Right lung (tissue), 5 donors: ENCODE data around the gene PCDHGB1. TPM values are rescaled to one million over a fixed set of nuclear protein-coding genes. Genes with fewer than 3 reads are reported as not detected.
"Not testable (repeated sequence)": the region's sequence is repeated elsewhere in the genome, so short reads cannot be mapped to it uniquely, and the experiment has no call there.

Source experiments
- DNase-seq, 2 donors: peaks; one replicate each; pipeline ENCODE4 v3.0.0-alpha.2; 2013
- polyA plus RNA-seq, 5 donors: library from polyadenylated mRNA; unstranded; fragments of 120-200 nt; gene quantifications; one replicate each; pipeline versions ENCODE4 v1.2.1 to v1.2.3, GENCODE V29; 2013; ENCODE audit warnings: inconsistent platforms in 1 of 5, low replicate concordance in 1 of 5; ENCODE audit not compliant: insufficient read length in 5 of 5, insufficient read depth in 1 of 5

The PCDHGB1 gene
- polyA plus RNA-seq, 5 donors: 1.2 to 1.7 (median 1.7) TPM

DNA sequence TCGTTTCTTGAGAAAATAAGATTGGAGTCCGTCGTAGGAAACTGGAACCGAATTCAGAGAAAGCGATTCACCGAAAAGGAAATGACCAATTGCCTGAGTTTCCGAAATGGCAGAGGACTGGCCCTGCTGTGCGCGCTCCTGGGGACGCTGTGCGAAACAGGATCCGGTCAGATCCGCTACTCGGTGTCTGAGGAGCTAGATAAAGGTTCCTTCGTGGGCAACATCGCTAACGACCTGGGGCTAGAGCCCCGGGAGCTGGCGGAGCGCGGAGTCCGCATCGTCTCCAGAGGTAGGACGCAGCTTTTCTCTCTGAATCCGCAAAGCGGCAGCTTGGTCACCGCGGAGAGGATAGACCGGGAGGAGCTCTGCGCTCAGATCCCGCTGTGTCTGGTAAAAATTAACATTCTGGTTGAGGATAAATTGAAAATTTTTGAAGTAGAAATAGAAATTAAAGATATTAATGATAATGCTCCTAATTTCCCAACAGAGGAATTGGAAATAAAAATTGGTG, 5.9 kb upstream of the PCDHGB1 start:
- no peak for DNase-seq

DNA sequence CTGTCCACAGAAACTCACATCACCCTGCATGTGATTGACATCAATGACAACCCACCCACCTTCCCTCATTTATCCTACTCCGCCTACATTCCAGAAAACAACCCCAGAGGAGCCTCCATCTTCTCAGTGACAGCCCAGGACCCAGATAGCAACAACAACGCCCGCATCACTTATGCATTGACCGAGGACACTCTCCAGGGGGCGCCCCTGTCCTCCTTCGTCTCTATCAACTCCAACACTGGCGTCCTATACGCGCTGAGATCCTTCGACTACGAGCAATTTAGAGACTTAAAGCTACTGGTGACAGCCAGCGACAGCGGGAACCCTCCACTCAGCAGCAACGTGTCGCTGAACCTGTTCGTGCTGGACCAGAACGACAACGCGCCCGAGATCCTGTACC, 4.6 kb upstream of the PCDHGB1 start:
- DNase-seq: no peak

DNA sequence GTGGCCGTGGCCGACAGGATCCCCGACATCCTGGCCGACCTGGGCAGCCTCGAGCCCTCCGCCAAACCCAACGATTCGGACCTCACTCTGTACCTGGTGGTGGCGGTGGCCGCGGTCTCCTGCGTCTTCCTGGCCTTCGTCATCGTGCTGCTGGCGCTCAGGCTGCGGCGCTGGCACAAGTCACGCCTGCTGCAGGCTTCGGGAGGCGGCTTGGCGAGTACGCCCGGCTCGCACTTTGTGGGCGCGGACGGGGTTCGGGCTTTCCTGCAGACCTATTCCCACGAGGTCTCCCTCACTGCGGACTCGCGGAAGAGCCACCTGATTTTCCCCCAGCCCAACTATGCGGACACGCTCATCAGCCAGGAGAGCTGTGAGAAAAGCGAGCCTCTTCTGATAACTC, 3.9 kb upstream of the PCDHGB1 start:
- not testable (repeated sequence) for DNase-seq

DNA sequence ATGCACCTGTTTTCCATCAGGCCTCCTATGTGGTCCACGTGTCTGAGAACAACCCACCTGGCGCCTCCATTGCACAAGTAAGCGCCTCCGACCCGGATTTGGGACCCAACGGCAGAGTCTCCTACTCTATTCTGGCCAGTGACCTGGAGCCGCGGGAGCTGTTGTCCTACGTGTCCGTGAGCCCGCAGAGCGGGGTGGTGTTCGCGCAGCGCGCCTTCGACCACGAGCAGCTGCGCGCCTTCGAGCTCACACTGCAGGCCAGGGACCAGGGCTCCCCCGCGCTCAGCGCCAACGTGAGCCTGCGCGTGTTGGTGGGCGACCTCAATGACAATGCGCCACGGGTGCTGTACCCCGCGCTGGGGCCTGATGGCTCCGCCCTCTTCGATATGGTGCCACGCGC, 1.7 kb downstream of the PCDHGB1 start:
- DNase-seq: no peak

DNA sequence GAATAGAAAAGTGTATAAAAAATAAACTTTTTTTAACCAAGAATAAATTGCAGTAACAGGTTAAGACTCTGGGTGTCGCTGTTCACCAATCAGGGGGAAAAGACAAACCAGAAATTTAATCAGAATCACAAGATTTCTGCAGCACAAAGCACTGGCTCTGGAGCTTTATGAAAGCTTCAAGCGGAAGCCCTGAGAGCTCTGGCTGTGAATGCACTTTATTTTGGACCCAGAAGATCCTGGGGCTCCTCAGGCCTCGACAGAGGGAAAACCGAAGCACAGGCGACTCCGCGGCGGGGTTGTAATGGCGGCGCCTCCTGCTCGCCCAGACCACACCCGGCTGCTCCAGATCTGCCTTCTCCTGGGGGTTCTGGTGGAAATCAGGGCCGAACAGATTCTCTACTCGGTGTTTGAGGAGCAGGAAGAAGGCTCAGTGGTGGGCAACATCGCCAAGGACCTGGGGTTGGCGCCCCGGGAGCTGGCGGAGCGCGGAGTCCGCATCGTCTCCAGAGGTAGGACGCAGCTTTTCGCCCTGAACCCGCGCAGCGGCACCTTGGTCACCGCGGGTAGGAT, 5.1 kb downstream of the PCDHGB1 start, which contains the start of gene PCDHGA4:
TSS of gene PCDHGA4 (plus strand) at position 122 of the 570 bp plus-strand sequence. CDS start at position 209, 87 bp downstream.
- DNase-seq: no peak

DNA sequence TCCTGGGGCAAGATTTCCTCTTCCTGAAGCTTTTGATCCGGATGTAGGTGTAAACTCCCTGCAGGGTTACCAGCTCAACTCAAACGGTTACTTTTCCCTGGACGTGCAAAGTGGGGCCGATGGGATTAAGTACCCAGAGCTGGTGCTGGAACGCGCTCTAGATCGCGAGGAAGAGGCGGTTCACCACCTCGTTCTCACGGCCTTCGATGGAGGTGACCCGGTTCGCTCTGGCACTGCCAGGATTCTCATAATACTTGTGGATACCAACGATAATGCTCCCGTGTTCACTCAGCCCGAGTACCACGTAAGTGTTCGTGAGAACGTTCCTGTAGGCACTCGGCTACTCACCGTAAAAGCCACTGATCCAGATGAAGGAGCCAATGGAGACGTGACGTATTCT, 5.7 kb downstream of the PCDHGB1 start:
- no peak for DNase-seq

DNA sequence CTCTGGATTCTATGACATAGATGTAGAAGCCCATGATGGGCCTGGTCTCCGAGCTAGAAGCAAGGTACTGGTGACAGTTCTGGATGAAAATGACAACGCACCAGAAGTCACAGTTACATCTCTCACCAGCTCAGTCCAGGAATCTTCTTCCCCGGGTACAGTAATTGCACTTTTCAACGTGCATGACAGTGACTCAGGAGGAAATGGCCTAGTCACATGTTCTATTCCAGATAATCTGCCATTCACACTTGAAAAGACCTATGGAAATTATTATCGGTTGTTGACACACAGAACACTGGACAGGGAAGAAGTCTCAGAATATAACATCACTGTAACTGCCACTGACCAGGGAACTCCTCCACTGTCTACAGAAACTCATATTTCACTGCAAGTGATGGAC, 6.2 kb downstream of the PCDHGB1 start:
- no peak for DNase-seq

- no peak for DNase-seq
Measured at GRCh38 chr5:141356950-141357349, 7.1 kb downstream of the PCDHGB1 start.

GRCh38 chr5:141359790-141360426, 10.0 kb downstream of the PCDHGB1 start, which contains the start of gene PCDHGB2:
Gene PCDHGB2 (plus strand): TSS chr5:141359994. CDS start chr5:141360136, 142 bp downstream.
- DNase-seq: no peak

- DNase-seq: no peak
Measured at GRCh38 chr5:141360685-141361084, 10.8 kb downstream of the PCDHGB1 start.

DNA sequence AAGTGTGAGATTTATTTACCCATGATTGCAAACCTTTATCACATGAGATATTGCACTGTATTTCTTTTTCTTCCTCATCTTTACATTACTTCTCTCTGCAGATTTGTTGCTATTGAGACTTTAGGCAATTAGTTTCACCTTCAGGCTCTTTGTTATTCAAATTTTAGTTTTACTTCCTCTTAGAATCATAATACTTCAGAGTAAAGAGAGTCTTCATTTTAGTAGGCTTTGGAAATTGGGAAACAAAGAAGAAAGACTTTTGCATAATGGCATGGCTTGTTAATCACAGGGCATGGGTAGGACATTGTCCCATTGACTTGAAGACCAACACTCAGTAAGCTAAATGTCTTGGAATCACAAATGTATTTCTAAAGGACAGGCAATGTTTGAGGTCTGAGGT, 12.8 kb downstream of the PCDHGB1 start:
- DNase-seq: no peak

- DNase-seq: no peak
Measured at GRCh38 chr5:141363952-141364660, 14.2 kb downstream of the PCDHGB1 start, which contains the start of gene PCDHGA5. Gene PCDHGA5 (plus strand): TSS chr5:141364162. CDS start chr5:141364331, 169 bp downstream.

- no peak for DNase-seq
Measured at GRCh38 chr5:141366016-141366896, 16.4 kb downstream of the PCDHGB1 start.

GRCh38 chr5:141369994-141370848, 20.3 kb downstream of the PCDHGB1 start, which contains the start of gene PCDHGB3:
Gene PCDHGB3 (plus strand): TSS chr5:141370242. CDS start chr5:141370395, 153 bp downstream.
- no peak for DNase-seq

GRCh38 chr5:141371572-141372475, 21.9 kb downstream of the PCDHGB1 start:
- DNase-seq: no peak

- no peak for DNase-seq
Measured at GRCh38 chr5:141373673-141374317, 23.9 kb downstream of the PCDHGB1 start, which contains the start of gene PCDHGA6. Gene PCDHGA6 (plus strand): TSS chr5:141373891. CDS start chr5:141374084, 193 bp downstream.

DNA sequence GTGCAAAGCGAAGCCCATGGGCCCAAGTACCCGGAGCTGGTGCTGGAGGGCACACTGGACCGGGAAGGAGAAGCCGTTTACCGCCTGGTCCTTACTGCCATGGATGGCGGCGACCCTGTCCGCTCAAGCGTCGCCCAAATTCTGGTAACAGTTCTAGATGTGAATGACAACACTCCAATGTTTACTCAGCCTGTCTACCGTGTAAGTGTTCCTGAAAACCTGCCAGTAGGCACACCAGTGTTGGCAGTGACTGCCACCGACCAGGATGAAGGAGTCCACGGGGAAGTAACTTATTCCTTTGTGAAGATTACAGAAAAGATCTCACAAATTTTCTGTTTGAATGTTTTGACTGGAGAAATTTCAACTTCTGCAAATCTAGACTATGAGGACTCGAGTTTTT, 24.7 kb downstream of the PCDHGB1 start:
- no peak for DNase-seq

GRCh38 chr5:141375444-141376155, 25.7 kb downstream of the PCDHGB1 start:
- not testable (repeated sequence) for DNase-seq
